GM23248 (cell line): ENCODE measurements around the gene KRTAP5-9. TPM values are rescaled to one million over a fixed set of nuclear protein-coding genes. Genes with fewer than 3 reads are reported as not detected.
A peak's percentile ranks its signal among the peaks of the same experiment; 100 is the strongest.
"Not testable (repeated sequence)": the region's sequence is repeated elsewhere in the genome, so short reads cannot be mapped to it uniquely, and the experiment has no call there.

Source experiments
- DNase-seq: peaks from one replicate; pipeline ENCODE4 v3.0.0-alpha.2; 2015
- H2AFZ ChIP-seq: fragments of 200-600 bp; sonication (generic); 2 replicates; pipeline ENCODE4 v1.6.1; 2016; ENCODE audit warnings: antibody characterized with exemption
- H3F3A ChIP-seq: fragments of 200-600 bp; sonication (generic); 2 replicates; pipeline ENCODE4 v1.6.1; 2016; ENCODE audit warnings: mild to moderate bottlenecking, antibody characterized with exemption, mixed run types; ENCODE audit not compliant: insufficient read depth
- H3K27ac ChIP-seq: fragments of 200-600 bp; sonication (generic); 2 replicates; pipeline ENCODE4 v1.5.1; 2016; ENCODE audit warnings: mild to moderate bottlenecking
- H3K27me3 ChIP-seq: fragments of 200-600 bp; sonication (generic); replicated peaks from 2 replicates; pipeline ENCODE4 v1.6.1; 2016; ENCODE audit warnings: mild to moderate bottlenecking; ENCODE audit not compliant: insufficient read depth
- H3K36me3 ChIP-seq: fragments of 200-600 bp; sonication (generic); 2 replicates; pipeline ENCODE4 v1.6.1; 2016; ENCODE audit warnings: low read depth, mild to moderate bottlenecking
- H3K4me1 ChIP-seq: fragments of 200-600 bp; sonication (generic); 2 replicates; pipeline ENCODE4 v1.6.1; 2016; ENCODE audit warnings: mild to moderate bottlenecking; ENCODE audit not compliant: insufficient read depth
- H3K4me2 ChIP-seq: fragments of 200-600 bp; sonication (generic); one replicate; pipeline ENCODE4 v1.6.1; 2016; ENCODE audit warnings: mild to moderate bottlenecking; ENCODE audit not compliant: unreplicated experiment
- H3K4me3 ChIP-seq: fragments of 200-600 bp; sonication (generic); 2 replicates; pipeline ENCODE4 v1.5.1; 2016; ENCODE audit warnings: mild to moderate bottlenecking
- H3K79me2 ChIP-seq: fragments of 200-600 bp; sonication (generic); 2 replicates; pipeline ENCODE4 v1.6.1; 2016; ENCODE audit warnings: mild to moderate bottlenecking; ENCODE audit not compliant: insufficient read depth
- H3K9ac ChIP-seq: fragments of 200-600 bp; sonication (generic); 2 replicates; pipeline ENCODE4 v1.6.1; 2016; ENCODE audit warnings: mild to moderate bottlenecking
- H3K9me2 ChIP-seq: fragments of 200-600 bp; sonication (generic); 2 replicates; pipeline ENCODE4 v1.6.1; 2016; ENCODE audit warnings: mixed run types, mild to moderate bottlenecking, moderate library complexity; ENCODE audit not compliant: insufficient read depth
- H3K9me3 ChIP-seq: fragments of 200-600 bp; sonication (generic); one replicate; pipeline ENCODE4 v1.6.1; 2017; ENCODE audit warnings: low read depth
- H4K20me1 ChIP-seq: fragments of 200-600 bp; sonication (generic); 2 replicates; pipeline ENCODE4 v1.6.0; 2016; ENCODE audit not compliant: insufficient read depth
- EZH2 ChIP-seq: fragments of 200-600 bp; sonication (generic); IDR thresholded peaks from 2 replicates; pipeline ENCODE4 v1.6.1; 2018; ENCODE audit warnings: antibody characterized with exemption, mild to moderate bottlenecking; ENCODE audit not compliant: insufficient read depth, poor library complexity, severe bottlenecking
- EZH2phosphoT487 ChIP-seq: fragments of 200-600 bp; sonication (generic); IDR thresholded peaks from 2 replicates; pipeline ENCODE4 v1.6.1; 2018; ENCODE audit warnings: antibody characterized with exemption, moderate library complexity, mild to moderate bottlenecking, low read depth; ENCODE audit not compliant: insufficient read depth
- WGBS, 2 experiments: methylation state at CpG; one replicate each; pipeline ENCODE4 v1.1.6; 2015 to 2017; ENCODE audit warnings: low lambda C conversion rate in 2 of 2, low coverage in 1 of 2; ENCODE audit errors: missing lambda C conversion rate in 2 of 2; 5-methylcytosine and 5-hydroxymethylcytosine counted together
- in situ Hi-C: fragments of 300-500 bp; cut with MboI; formaldehyde crosslinking; loops from 2 replicates; pipeline ENCODE4 v1.15.0; 2020
- polyA plus RNA-seq: library from polyadenylated mRNA; unstranded; fragments of >200 nt; fragmentation: Nextera tagmentation; extraction: Ambion mirVana; gene quantifications from 2 replicates; pipeline ENCODE4 v1.2.1, GENCODE V29; 2016
- total RNA-seq: library from RNA; depleted of rRNA; stranded (reverse); fragments of >200 nt; shearing (Covaris generic); gene quantifications from 2 replicates; pipeline ENCODE4 v1.2.3, GENCODE V29; 2014

Gene KRTAP5-9
- total and polyA plus RNA-seq, 2 experiments from 2014 or later: not detected

GRCh38 chr11:71540521-71541304 lies 7.5 kb upstream of the KRTAP5-9 start:
- H3K9ac ChIP-seq, DNase-seq, H2AFZ ChIP-seq, H3K9me3 ChIP-seq, H3K4me3 ChIP-seq, H3K27ac ChIP-seq, H3K4me2 ChIP-seq, H3K4me1 ChIP-seq, in situ Hi-C loops, H3K36me3 ChIP-seq, H3K79me2 ChIP-seq, H3K27me3 ChIP-seq, H4K20me1 ChIP-seq, H3F3A ChIP-seq, H3K9me2 ChIP-seq: not testable (repeated sequence)
- WGBS, 2 experiments: 38 to 39% methylated on average over 9 of the region's 9 CpGs

- WGBS, 2 experiments: 55 to 58% methylated on average over 7 of the region's 7 CpGs
- no peak overlapping the region for H2AFZ ChIP-seq
- in situ Hi-C loops: no loop called here
Measured at GRCh38 chr11:71542382-71542781, 5.8 kb upstream of the KRTAP5-9 start.

GRCh38 chr11:71542879-71543777 lies 5.1 kb upstream of the KRTAP5-9 start:
- 49 to 52% methylated on average over 15 of the region's 15 CpGs for WGBS, 2 experiments
- peak; percentile 7 for DNase-seq
- H3K27ac ChIP-seq: no peak overlapping the region

More at GRCh38 chr11:71542382-71542781, 5.8 kb upstream of the KRTAP5-9 start:
- Histone ChIP-seq H3K27ac (no peak overlapping the region), H3K4me2 (no peak overlapping the region), H3K9me3 (no peaks in the 10 kb centered on the region), H3K4me3 (no peak overlapping the region), H3K4me1 (no peaks in the 10 kb centered on the region), H3K9ac (no peak overlapping the region), H3K9me2 (no peaks in the 10 kb centered on the region), H3K36me3 (no peaks in the 10 kb centered on the region), H3F3A (no peaks in the 10 kb centered on the region), H3K27me3 (peaks cover 5% of the 10 kb centered on the region; the same call in 1 of the 2 replicates), H4K20me1 (no peaks in the 10 kb centered on the region), H3K79me2 (no peaks in the 10 kb centered on the region)
- no peak for DNase-seq
- TF ChIP-seq EZH2 (no peak), EZH2phosphoT487 (no peak)

GRCh38 chr11:71543866-71544265 lies 4.4 kb upstream of the KRTAP5-9 start:
- no peaks in the 10 kb centered on the region for H3K36me3 ChIP-seq
- no peaks in the 10 kb centered on the region for H3K9me2 ChIP-seq
- H3K27me3 ChIP-seq: peaks cover 5% of the 10 kb centered on the region; the same call in 1 of the 2 replicates
- no peak overlapping the region for H3K9ac ChIP-seq
- no peaks in the 10 kb centered on the region for H3K79me2 ChIP-seq
- H3K4me3 ChIP-seq: no peak overlapping the region
- H3K4me2 ChIP-seq: no peak overlapping the region
- no peak overlapping the region for H2AFZ ChIP-seq
- H4K20me1 ChIP-seq: no peaks in the 10 kb centered on the region
- no peak overlapping the region for H3K27ac ChIP-seq
- no peak for TF ChIP-seq EZH2
- no peak for TF ChIP-seq EZH2phosphoT487
- H3F3A ChIP-seq: no peaks in the 10 kb centered on the region
- no peaks in the 10 kb centered on the region for H3K9me3 ChIP-seq
- no peak for DNase-seq
- in situ Hi-C loops: no loop called here
- 16 to 19% methylated on average over 8 of the region's 8 CpGs for WGBS, 2 experiments
- no peaks in the 10 kb centered on the region for H3K4me1 ChIP-seq

More at GRCh38 chr11:71542879-71543777, 5.1 kb upstream of the KRTAP5-9 start:
- H3K4me3 ChIP-seq: no peak overlapping the region
- H2AFZ ChIP-seq: no peak overlapping the region
- no peaks in the 10 kb centered on the region for H3K79me2 ChIP-seq
- no peaks in the 10 kb centered on the region for H3K4me1 ChIP-seq
- in situ Hi-C loops: no loop called here
- no peak for TF ChIP-seq EZH2
- no peak for TF ChIP-seq EZH2phosphoT487
- H3K36me3 ChIP-seq: no peaks in the 10 kb centered on the region
- no peaks in the 10 kb centered on the region for H3K9me2 ChIP-seq
- H3F3A ChIP-seq: no peaks in the 10 kb centered on the region
- H3K9me3 ChIP-seq: no peaks in the 10 kb centered on the region
- H3K27me3 ChIP-seq: peaks cover 5% of the 10 kb centered on the region; the same call in 1 of the 2 replicates
- no peak overlapping the region for H3K4me2 ChIP-seq
- H4K20me1 ChIP-seq: no peaks in the 10 kb centered on the region
- no peak overlapping the region for H3K9ac ChIP-seq
